ENCODE data around the gene HSD17B1. TPM values are rescaled to one million over a fixed set of nuclear protein-coding genes. Genes with fewer than 3 reads are reported as not detected.
A peak's percentile ranks its signal among the peaks of the same experiment; 100 is the strongest.

Gene HSD17B1
- total RNA-seq, 1 donor from 2014 or later, result 1.8 TPM

- Histone ChIP-seq H3K36me3 (ENCODE audit: control insufficient read depth, insufficient read depth, low read length) (peaks cover 4% of the 10 kb centered on the region), H3K4me3 (ENCODE audit: low read depth, low read length) (peak overlapping the region; percentile 78), H3K27me3 (ENCODE audit: control insufficient read depth, insufficient read depth, low read length) (no peaks in the 10 kb centered on the region)
- no peak for DNase-seq (ENCODE audit: low read depth)
- TF ChIP-seq, protein P1, sequence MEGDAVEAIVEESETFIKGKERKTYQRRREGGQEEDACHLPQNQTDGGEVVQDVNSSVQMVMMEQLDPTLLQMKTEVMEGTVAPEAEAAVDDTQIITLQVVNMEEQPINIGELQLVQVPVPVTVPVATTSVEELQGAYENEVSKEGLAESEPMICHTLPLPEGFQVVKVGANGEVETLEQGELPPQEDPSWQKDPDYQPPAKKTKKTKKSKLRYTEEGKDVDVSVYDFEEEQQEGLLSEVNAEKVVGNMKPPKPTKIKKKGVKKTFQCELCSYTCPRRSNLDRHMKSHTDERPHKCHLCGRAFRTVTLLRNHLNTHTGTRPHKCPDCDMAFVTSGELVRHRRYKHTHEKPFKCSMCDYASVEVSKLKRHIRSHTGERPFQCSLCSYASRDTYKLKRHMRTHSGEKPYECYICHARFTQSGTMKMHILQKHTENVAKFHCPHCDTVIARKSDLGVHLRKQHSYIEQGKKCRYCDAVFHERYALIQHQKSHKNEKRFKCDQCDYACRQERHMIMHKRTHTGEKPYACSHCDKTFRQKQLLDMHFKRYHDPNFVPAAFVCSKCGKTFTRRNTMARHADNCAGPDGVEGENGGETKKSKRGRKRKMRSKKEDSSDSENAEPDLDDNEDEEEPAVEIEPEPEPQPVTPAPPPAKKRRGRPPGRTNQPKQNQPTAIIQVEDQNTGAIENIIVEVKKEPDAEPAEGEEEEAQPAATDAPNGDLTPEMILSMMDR (IDR thresholded peaks at IDR 0.05; ENCODE audit: insufficient read depth, low read length, poor library complexity, severe bottlenecking), result no peak
These were observed 13.6 kb downstream of the HSD17B1 start for GRCh38 chr17:42566215-42566882.

GRCh38 chr17:42566883-42567573, 14.3 kb downstream of the HSD17B1 start, which contains the start of gene MLX:
Gene MLX (plus strand): TSS chr17:42567100. CDS start chr17:42567125, 25 bp downstream.
- no peak for DNase-seq (ENCODE audit: low read depth)
- H3K36me3 ChIP-seq (ENCODE audit: control insufficient read depth, insufficient read depth, low read length), result peaks cover 4% of the 10 kb centered on the region
- TF ChIP-seq, protein P1 (IDR thresholded peaks at IDR 0.05; ENCODE audit: insufficient read depth, low read length, poor library complexity, severe bottlenecking), result no peak
- H3K27me3 ChIP-seq (ENCODE audit: control insufficient read depth, insufficient read depth, low read length), result no peaks in the 10 kb centered on the region
- peak within 1 kb of the TSS; percentile 78 for H3K4me3 ChIP-seq (ENCODE audit: low read depth, low read length)

DNA sequence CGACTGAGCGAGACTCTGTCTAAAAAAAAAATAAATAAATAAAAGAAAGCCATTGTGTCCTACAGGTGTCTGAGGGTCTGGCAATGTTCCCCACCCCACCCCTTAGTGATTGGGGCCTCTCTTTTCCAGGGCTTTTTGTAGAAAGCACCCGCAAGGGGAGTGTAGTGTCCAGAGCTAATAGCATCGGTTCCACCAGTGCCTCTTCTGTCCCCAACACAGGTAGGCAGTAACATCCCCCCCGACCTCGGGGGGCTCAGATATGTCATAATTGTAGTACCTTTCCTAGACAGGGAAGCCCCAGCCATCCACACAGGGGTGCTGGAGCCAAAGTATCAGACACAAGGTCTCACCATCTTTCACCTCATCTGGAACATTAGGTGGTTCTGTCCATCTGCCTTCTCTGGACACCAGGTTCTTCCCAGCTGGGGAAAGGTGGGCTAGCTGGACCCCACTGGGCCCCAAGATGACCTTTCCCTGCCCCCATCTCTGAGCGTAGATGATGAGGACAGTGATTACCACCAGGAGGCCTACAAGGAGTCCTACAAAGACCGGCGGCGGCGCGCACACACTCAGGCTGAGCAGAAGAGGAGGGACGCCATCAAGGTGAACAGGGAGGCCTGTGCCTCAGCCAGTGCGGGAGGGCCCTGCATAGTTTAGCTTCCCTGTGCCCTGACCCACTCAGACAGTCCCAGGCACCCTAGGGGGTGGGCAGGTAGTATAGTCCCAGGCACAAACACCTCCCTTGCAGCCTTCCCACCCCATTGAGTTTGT, 15.8 kb downstream of the HSD17B1 start:
- TF ChIP-seq, protein P1 (IDR thresholded peaks at IDR 0.05; ENCODE audit: insufficient read depth, low read length, poor library complexity, severe bottlenecking), result no peak
- Histone ChIP-seq H3K36me3 (ENCODE audit: control insufficient read depth, insufficient read depth, low read length) (peaks cover 4% of the 10 kb centered on the region), H3K27me3 (ENCODE audit: control insufficient read depth, insufficient read depth, low read length) (no peaks in the 10 kb centered on the region), H3K4me3 (ENCODE audit: low read depth, low read length) (no peak overlapping the region)
- no peak for DNase-seq (ENCODE audit: low read depth)

- TF ChIP-seq, protein P1 (IDR thresholded peaks at IDR 0.05; ENCODE audit: insufficient read depth, low read length, poor library complexity, severe bottlenecking), result no peak
- H3K4me3 ChIP-seq (ENCODE audit: low read depth, low read length), result no peak overlapping the region
These were observed 18.9 kb downstream of the HSD17B1 start for GRCh38 chr17:42571435-42572225.

DNA sequence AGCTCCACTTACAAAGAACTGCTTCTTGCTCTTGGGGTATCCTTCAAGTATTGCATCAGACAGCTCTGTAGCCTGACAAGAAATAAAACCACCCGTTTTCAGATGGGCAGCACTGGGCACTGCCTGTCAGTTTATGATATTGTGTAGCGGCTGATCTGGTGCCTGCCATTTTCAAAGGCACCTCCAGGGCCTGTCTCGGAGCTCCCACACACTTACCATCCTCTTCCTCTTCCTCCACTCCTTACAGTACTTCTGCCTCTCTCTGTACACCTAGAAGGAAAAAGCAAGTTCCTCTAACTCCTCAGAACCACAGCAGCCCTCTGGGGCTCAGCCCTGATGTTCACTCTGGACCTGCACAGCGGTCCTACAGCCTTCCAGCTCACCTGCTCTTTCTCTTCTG, 20.4 kb downstream of the HSD17B1 start:
- TF ChIP-seq, protein P1 (IDR thresholded peaks at IDR 0.05; ENCODE audit: insufficient read depth, low read length, poor library complexity, severe bottlenecking), result no peak
- no peaks in the 10 kb centered on the region for H3K27me3 ChIP-seq (ENCODE audit: control insufficient read depth, insufficient read depth, low read length)
- H3K4me3 ChIP-seq (ENCODE audit: low read depth, low read length), result no peak overlapping the region
- peaks cover 1% of the 10 kb centered on the region for H3K36me3 ChIP-seq (ENCODE audit: control insufficient read depth, insufficient read depth, low read length)
- no peak for DNase-seq (ENCODE audit: low read depth)

More at GRCh38 chr17:42571435-42572225, 18.9 kb downstream of the HSD17B1 start:
- Histone ChIP-seq H3K36me3 (ENCODE audit: control insufficient read depth, insufficient read depth, low read length) (peaks cover 1% of the 10 kb centered on the region), H3K27me3 (ENCODE audit: control insufficient read depth, insufficient read depth, low read length) (no peaks in the 10 kb centered on the region)
- DNase-seq (ENCODE audit: low read depth), result no peak
